HEK293 (cell line): ENCODE data around the gene ZKSCAN5.
"Not testable (repeated sequence)": the region's sequence is repeated elsewhere in the genome, so short reads cannot be mapped to it uniquely, and the experiment has no call there.

Experiments used
- CTCF ChIA-PET: fragments of 350-600 bp; formaldehyde crosslinking; extraction: SDS; loops from one replicate; lab custom pipeline; 2021; ENCODE audit warnings: antibody characterized with exemption; lab: Yijun Ruan, JAX
- POLR2A ChIA-PET: fragments of 300-600 bp; formaldehyde crosslinking; extraction: SDS; loops from one replicate; lab custom pipeline; 2020; ENCODE audit warnings: antibody characterized with exemption, inconsistent platforms; lab: Yijun Ruan, JAX
- H3K27ac ChIP-seq: fragments of 200-500 bp; sonication (Bioruptor generic); 2 replicates; pipeline ENCODE4 v1.5.1; 2014; ENCODE audit warnings: low read depth, low read length, control low read depth, inconsistent platforms; ENCODE audit errors: extremely low read depth
- H3K36me3 ChIP-seq, 2 experiments: fragments of 200-500 bp in 1 of 2; sonication (Bioruptor generic) in 1 of 2; 1 replicate in 1 of 2; 2 replicates in 1 of 2; pipeline ENCODE4 v1.5.1; 2014 to 2017; ENCODE audit warnings: inconsistent platforms in 2 of 2, low read length in 2 of 2; ENCODE audit not compliant: control insufficient read depth in 2 of 2, insufficient read depth in 1 of 2
- H3K4me1 ChIP-seq: fragments of 200-500 bp; sonication (Bioruptor generic); 2 replicates; pipeline ENCODE4 v1.5.1; 2014; ENCODE audit warnings: mild to moderate bottlenecking, low read length, inconsistent platforms; ENCODE audit not compliant: control insufficient read depth, insufficient read depth
- H3K4me3 ChIP-seq: 2 replicates; pipeline ENCODE4 v1.5.1; 2011; ENCODE audit warnings: low read depth, mild to moderate bottlenecking, control low read depth, low read length, moderate library complexity
- H3K9me3 ChIP-seq: fragments of 200-500 bp; sonication (Bioruptor generic); 2 replicates; pipeline ENCODE4 v1.5.1; 2014; ENCODE audit warnings: low read depth, low read length, inconsistent platforms; ENCODE audit not compliant: control insufficient read depth, insufficient read depth
- KLF7 ChIP-seq: fragments of 450-650 bp; formaldehyde crosslinking; IDR thresholded peaks from 2 replicates; pipeline ENCODE4 v1.5.1; 2016; ENCODE audit warnings: missing biosample characterization, missing genetic modification characterization, borderline replicate concordance
- OVOL3 ChIP-seq: fragments of 450-650 bp; formaldehyde crosslinking; IDR thresholded peaks from 2 replicates; pipeline ENCODE4 v1.5.1; 2016; ENCODE audit warnings: missing biosample characterization, missing genetic modification characterization
- SP7 ChIP-seq: fragments of 450-650 bp; formaldehyde crosslinking; IDR thresholded peaks from 2 replicates; pipeline ENCODE4 v1.5.1; 2016; ENCODE audit warnings: missing biosample characterization, missing genetic modification characterization
- TRIM28 ChIP-seq: IDR thresholded peaks from 2 replicates; pipeline ENCODE4 v1.6.1; 2011; ENCODE audit warnings: low read length, control low read depth, borderline replicate concordance
- ZBTB11 ChIP-seq: fragments of 450-650 bp; formaldehyde crosslinking; conservative IDR thresholded peaks from 2 replicates; pipeline ENCODE4 v1.5.1; 2016; ENCODE audit warnings: low read depth, missing biosample characterization, missing genetic modification characterization
- ZBTB8A ChIP-seq: fragments of 450-650 bp; formaldehyde crosslinking; IDR thresholded peaks from 2 replicates; pipeline ENCODE4 v1.5.1; 2016; ENCODE audit warnings: missing biosample characterization, missing genetic modification characterization
- ZFP3 ChIP-seq: fragments of 450-650 bp; formaldehyde crosslinking; IDR thresholded peaks from 2 replicates; pipeline ENCODE4 v1.5.1; 2016; ENCODE audit warnings: low read depth, missing biosample characterization, missing genetic modification characterization
- ZFP37 ChIP-seq: fragments of 450-650 bp; formaldehyde crosslinking; IDR thresholded peaks from 2 replicates; pipeline ENCODE4 v1.5.1; 2016; ENCODE audit warnings: missing biosample characterization, missing genetic modification characterization
- ZNF2 ChIP-seq: fragments of 450-650 bp; formaldehyde crosslinking; IDR thresholded peaks from 2 replicates; pipeline ENCODE4 v1.5.1; 2016; ENCODE audit warnings: missing biosample characterization, missing genetic modification characterization
- ZNF223 ChIP-seq: fragments of 450-650 bp; formaldehyde crosslinking; IDR thresholded peaks from 2 replicates; pipeline ENCODE4 v1.5.1; 2016; ENCODE audit warnings: missing biosample characterization, missing genetic modification characterization
- ZNF292 ChIP-seq: fragments of 450-650 bp; formaldehyde crosslinking; IDR thresholded peaks from 2 replicates; pipeline ENCODE4 v1.5.1; 2016; ENCODE audit warnings: low read depth, missing biosample characterization, missing genetic modification characterization, borderline replicate concordance
- ZNF335 ChIP-seq: fragments of 450-650 bp; formaldehyde crosslinking; conservative IDR thresholded peaks from 2 replicates; pipeline ENCODE4 v1.5.1; 2016; ENCODE audit warnings: missing biosample characterization, missing genetic modification characterization
- ZNF366 ChIP-seq: fragments of 450-650 bp; formaldehyde crosslinking; conservative IDR thresholded peaks from 2 replicates; pipeline ENCODE4 v1.5.1; 2016; ENCODE audit warnings: missing biosample characterization, missing genetic modification characterization
- ZNF394 ChIP-seq: fragments of 450-650 bp; formaldehyde crosslinking; IDR thresholded peaks from 2 replicates; pipeline ENCODE4 v1.5.1; 2016; ENCODE audit warnings: missing biosample characterization, missing genetic modification characterization, mild to moderate bottlenecking, moderate library complexity, borderline replicate concordance
- ZNF488 ChIP-seq: fragments of 450-650 bp; formaldehyde crosslinking; IDR thresholded peaks from 2 replicates; pipeline ENCODE4 v1.5.1; 2016; ENCODE audit warnings: missing biosample characterization, missing genetic modification characterization
- ZNF555 ChIP-seq: fragments of 450-650 bp; formaldehyde crosslinking; conservative IDR thresholded peaks from 2 replicates; pipeline ENCODE4 v1.5.1; 2017; ENCODE audit warnings: missing biosample characterization, mild to moderate bottlenecking, missing genetic modification characterization, inconsistent platforms
- ZNF558 ChIP-seq: fragments of 450-650 bp; formaldehyde crosslinking; IDR thresholded peaks from 2 replicates; pipeline ENCODE4 v1.5.1; 2016; ENCODE audit warnings: missing biosample characterization, missing genetic modification characterization
- ZNF560 ChIP-seq: fragments of 450-650 bp; formaldehyde crosslinking; IDR thresholded peaks from 2 replicates; pipeline ENCODE4 v1.5.1; 2017; ENCODE audit warnings: missing biosample characterization, missing genetic modification characterization, borderline replicate concordance
- ZNF561 ChIP-seq: fragments of 450-650 bp; IDR thresholded peaks from 2 replicates; pipeline ENCODE4 v1.5.1; 2018; ENCODE audit warnings: missing biosample characterization, missing genetic modification characterization, borderline replicate concordance
- ZNF629 ChIP-seq: fragments of 450-650 bp; formaldehyde crosslinking; IDR thresholded peaks from 2 replicates; pipeline ENCODE4 v1.5.1; 2017; ENCODE audit warnings: missing biosample characterization, missing genetic modification characterization
- ZNF664 ChIP-seq: fragments of 450-650 bp; formaldehyde crosslinking; IDR thresholded peaks from 2 replicates; pipeline ENCODE4 v1.5.1; 2016; ENCODE audit warnings: missing biosample characterization, missing genetic modification characterization
- ZNF791 ChIP-seq: fragments of 450-650 bp; formaldehyde crosslinking; IDR thresholded peaks from 2 replicates; pipeline ENCODE4 v1.5.1; 2016; ENCODE audit warnings: missing biosample characterization, missing genetic modification characterization
- ZXDB ChIP-seq: fragments of 450-650 bp; formaldehyde crosslinking; IDR thresholded peaks from 2 replicates; pipeline ENCODE4 v1.5.1; 2016; ENCODE audit warnings: missing biosample characterization, missing genetic modification characterization
- TF ChIP-seq, protein P1 (sequence below): fragments of 450-650 bp; formaldehyde crosslinking; IDR thresholded peaks from 2 replicates; pipeline ENCODE4 v1.5.1; 2016; ENCODE audit warnings: missing biosample characterization, missing genetic modification characterization, borderline replicate concordance
- TF ChIP-seq, protein P2 (sequence below): fragments of 450-650 bp; formaldehyde crosslinking; IDR thresholded peaks from 2 replicates; pipeline ENCODE4 v1.5.1; 2016; ENCODE audit warnings: missing biosample characterization, missing genetic modification characterization

The ZKSCAN5 gene

GRCh38 chr7:99579956-99580777, 75.7 kb downstream of the ZKSCAN5 start (continued):
- no peak for TF ChIP-seq SP7 (tag by site-specific recombination)
- TF ChIP-seq ZNF2 (tag by site-specific recombination), result peak; percentile 77; the same call in 1 of the 2 replicates
- no peak for TF ChIP-seq ZNF488 (tag by site-specific recombination)
- no peak for TF ChIP-seq TRIM28
- no peak for TF ChIP-seq ZNF561

DNA sequence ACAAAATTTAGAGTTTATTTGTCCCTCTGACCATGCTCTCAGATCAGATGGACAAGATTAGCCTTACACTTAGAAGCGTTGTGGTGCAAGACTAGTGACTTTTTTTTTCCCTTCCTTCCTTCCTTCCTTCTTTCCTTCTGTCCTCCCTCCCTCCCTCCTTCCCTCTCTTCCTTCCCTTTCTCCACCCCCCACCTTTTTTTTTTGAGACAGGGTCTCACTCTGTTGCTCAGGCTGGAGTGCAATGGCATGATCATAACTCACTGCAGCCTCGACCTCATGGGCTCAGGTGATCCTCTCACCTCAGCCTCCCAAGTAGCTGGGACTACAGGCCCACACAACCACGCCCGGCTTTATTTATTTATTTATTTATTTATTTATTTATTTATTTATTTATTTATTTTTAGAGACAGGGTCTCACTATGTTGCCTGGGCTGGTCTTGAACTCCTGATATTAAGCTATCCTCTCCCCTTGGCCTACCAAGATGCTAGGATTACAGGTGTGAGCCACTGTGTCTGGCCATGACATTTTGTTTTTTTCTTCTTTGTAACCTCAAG, 76.4 kb downstream of the ZKSCAN5 start:
- H3K9me3 ChIP-seq, H3K4me1 ChIP-seq, H3K27ac ChIP-seq, H3K4me3 ChIP-seq, H3K36me3 ChIP-seq: not testable (repeated sequence)
- ChIA-PET CTCF (interaction anchor here (0.7 to 1.1 kb wide), 4 partner anchors 55 to 1702 kb away, joined by 3 to 5 read pairs (median 4); no protein-coding TSS in a partner anchor), POLR2A (interaction anchor here (1.0 kb wide), 1 partner anchor 23 kb away, joined by 5 read pairs; the partner anchor contains the start of gene ZNF655)
- TF ChIP-seq ZNF558 (tag by site-specific recombination) (peak; percentile 83), KLF7 (tag by site-specific recombination) (0 out of 2 replicates have a peak, but pooled peaks have one; percentile 37), ZFP37 (tag by site-specific recombination) (0 out of 2 replicates have a peak, but pooled peaks have one; percentile 33), ZNF366 (tag by site-specific recombination) (peak; percentile 92), OVOL3 (peak; percentile 40; the same call in 1 of the 2 replicates), ZNF629 (tag by site-specific recombination) (peak; percentile 67), ZNF555 (tag by site-specific recombination) (peak; percentile 81), ZNF292 (peak; percentile 81; the same call in 1 of the 2 replicates), ZNF335 (tag by site-specific recombination) (peak; percentile 72), ZNF223 (tag by site-specific recombination) (peak; percentile 62; the same call in 1 of the 2 replicates), ZNF394 (peak; percentile 96), ZNF791 (tag by site-specific recombination) (peak; percentile 66; the same call in 1 of the 2 replicates), ZNF560 (tag by site-specific recombination) (peak; percentile 84), ZNF664 (tag by site-specific recombination) (peak; percentile 71), ZBTB8A (tag by site-specific recombination) (peak; percentile 73), ZBTB11 (peak; percentile 78), ZFP3 (tag by site-specific recombination) (peak; percentile 36; the same call in 1 of the 2 replicates), ZXDB (tag by site-specific recombination) (peak; percentile 63)
- TF ChIP-seq, protein P1, sequence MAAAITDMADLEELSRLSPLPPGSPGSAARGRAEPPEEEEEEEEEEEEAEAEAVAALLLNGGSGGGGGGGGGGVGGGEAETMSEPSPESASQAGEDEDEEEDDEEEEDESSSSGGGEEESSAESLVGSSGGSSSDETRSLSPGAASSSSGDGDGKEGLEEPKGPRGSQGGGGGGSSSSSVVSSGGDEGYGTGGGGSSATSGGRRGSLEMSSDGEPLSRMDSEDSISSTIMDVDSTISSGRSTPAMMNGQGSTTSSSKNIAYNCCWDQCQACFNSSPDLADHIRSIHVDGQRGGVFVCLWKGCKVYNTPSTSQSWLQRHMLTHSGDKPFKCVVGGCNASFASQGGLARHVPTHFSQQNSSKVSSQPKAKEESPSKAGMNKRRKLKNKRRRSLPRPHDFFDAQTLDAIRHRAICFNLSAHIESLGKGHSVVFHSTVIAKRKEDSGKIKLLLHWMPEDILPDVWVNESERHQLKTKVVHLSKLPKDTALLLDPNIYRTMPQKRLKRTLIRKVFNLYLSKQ, result peak; percentile 61; the same call in 1 of the 2 replicates
- TF ChIP-seq, protein P2, sequence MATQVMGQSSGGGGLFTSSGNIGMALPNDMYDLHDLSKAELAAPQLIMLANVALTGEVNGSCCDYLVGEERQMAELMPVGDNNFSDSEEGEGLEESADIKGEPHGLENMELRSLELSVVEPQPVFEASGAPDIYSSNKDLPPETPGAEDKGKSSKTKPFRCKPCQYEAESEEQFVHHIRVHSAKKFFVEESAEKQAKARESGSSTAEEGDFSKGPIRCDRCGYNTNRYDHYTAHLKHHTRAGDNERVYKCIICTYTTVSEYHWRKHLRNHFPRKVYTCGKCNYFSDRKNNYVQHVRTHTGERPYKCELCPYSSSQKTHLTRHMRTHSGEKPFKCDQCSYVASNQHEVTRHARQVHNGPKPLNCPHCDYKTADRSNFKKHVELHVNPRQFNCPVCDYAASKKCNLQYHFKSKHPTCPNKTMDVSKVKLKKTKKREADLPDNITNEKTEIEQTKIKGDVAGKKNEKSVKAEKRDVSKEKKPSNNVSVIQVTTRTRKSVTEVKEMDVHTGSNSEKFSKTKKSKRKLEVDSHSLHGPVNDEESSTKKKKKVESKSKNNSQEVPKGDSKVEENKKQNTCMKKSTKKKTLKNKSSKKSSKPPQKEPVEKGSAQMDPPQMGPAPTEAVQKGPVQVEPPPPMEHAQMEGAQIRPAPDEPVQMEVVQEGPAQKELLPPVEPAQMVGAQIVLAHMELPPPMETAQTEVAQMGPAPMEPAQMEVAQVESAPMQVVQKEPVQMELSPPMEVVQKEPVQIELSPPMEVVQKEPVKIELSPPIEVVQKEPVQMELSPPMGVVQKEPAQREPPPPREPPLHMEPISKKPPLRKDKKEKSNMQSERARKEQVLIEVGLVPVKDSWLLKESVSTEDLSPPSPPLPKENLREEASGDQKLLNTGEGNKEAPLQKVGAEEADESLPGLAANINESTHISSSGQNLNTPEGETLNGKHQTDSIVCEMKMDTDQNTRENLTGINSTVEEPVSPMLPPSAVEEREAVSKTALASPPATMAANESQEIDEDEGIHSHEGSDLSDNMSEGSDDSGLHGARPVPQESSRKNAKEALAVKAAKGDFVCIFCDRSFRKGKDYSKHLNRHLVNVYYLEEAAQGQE (tag by site-specific recombination), result peak; percentile 62; the same call in 1 of the 2 replicates
